GM15510 (cell line): ENCODE results near the gene INSYN2B.

ENCODE experiments used
- POLR2A ChIP-seq: IDR thresholded peaks from 3 replicates; pipeline ENCODE4 v1.6.1; 2011; ENCODE audit warnings: borderline replicate concordance; ENCODE audit not compliant: insufficient read length; ENCODE audit errors: extremely low read depth

Gene INSYN2B

DNA sequence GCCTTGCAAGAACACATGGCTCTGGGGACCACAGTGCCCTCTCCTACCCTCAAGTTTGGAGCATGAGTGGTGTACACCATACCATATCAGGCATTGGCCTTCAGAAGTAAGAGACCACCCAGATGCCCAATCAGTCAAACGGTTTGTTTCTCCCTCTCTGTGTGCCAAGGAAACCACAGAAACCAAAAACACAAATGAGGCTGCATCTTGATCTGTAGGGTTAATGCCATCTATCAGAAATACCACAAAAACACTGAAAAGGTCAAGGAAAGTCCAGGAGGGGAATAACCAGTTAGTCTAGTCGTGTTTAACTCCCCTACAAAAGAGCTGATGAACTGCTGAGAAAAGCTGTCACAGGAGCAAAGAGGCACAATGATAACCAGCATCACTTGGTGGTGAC, 78.4 kb downstream of the INSYN2B start:
- no peak for TF ChIP-seq POLR2A

- no peak for TF ChIP-seq POLR2A
Observed at GRCh38 chr5:169897481-169897880, 82.8 kb downstream of the INSYN2B start.

GRCh38 chr5:169895926-169896325, 84.4 kb downstream of the INSYN2B start:
- no peak for TF ChIP-seq POLR2A

- no peak for TF ChIP-seq POLR2A
Observed at GRCh38 chr5:169893571-169893970, 86.7 kb downstream of the INSYN2B start.

DNA sequence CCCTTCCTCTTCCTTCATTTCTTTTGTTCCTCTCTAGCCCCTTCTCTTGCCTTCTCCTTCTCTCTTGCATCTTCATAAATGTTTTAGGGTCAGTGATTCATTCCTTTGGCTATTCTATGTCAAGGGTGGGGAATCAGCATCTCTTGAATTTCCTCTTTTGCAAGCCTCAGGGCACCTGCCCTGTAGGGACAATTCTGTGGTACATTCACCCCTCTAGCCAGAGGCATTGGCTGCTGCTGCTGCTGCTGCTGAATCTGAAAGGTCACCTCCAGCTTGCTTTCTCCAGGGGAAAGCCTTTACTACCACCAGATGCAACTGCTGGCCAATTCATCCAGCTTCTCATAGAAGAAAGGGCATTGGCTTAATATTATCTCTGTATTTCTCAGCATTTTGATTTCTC, 87.3 kb downstream of the INSYN2B start:
- TF ChIP-seq POLR2A: no peak

- no peak for TF ChIP-seq POLR2A
Observed at GRCh38 chr5:169889572-169889971, 90.7 kb downstream of the INSYN2B start.

- no peak for TF ChIP-seq POLR2A
Observed at GRCh38 chr5:169886677-169887076, 93.6 kb downstream of the INSYN2B start.

GRCh38 chr5:169886033-169886432, 94.3 kb downstream of the INSYN2B start:
- no peak for TF ChIP-seq POLR2A

DNA sequence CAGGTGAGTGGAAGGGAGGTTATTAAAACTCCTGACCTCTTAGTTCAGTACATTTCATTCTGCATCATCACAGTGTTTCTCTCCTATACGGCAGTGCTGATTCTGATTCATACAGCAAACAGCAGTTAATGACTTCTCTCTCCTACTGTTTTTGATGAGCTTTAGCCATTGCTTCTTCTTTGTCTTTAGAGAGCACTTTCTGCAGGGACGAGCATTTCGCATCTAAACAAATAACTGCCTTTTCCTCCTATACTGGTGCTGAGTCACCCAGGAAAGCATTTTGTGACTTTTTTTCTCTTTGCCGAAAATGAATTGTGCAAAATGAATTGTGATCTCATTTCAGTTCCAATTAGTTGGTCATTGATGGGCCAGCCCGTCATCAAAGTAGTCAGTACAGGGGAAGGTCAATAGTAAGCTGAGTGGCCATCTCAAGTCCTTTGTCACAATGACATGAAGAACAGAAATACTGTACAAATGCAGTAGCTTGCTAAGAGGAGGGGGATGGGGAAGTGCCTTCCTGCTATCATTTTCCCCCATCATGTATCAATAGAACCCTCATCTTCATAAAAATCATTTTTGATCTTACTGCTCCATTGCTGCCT, 98.5 kb downstream of the INSYN2B start:
- TF ChIP-seq POLR2A: no peak

- no peak for TF ChIP-seq POLR2A
Observed at GRCh38 chr5:169880785-169881184, 99.5 kb downstream of the INSYN2B start.

- no peak for TF ChIP-seq POLR2A
Observed at GRCh38 chr5:169880012-169880663, 100.2 kb downstream of the INSYN2B start.

DNA sequence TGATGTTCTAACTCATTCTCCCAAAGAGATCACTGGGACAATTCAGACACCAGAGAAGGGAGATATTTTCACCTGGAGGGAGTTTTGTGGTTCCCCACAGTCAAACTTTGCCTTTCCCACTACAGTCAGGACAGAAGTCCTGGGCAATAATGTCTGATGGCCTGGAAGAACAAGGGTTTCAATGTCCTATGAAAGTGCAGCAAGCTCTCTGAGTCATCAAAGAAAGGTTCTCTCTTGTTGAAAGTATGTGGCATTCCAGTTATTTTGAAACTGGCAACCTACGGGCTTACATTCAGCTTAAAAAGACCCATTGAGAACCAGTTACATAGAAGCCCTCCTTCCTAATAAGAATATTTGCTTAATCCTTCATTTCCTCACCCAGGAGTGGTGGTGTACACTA, 103.9 kb downstream of the INSYN2B start:
- no peak for TF ChIP-seq POLR2A

GRCh38 chr5:169875731-169876130, 104.6 kb downstream of the INSYN2B start:
- TF ChIP-seq POLR2A: no peak

- TF ChIP-seq POLR2A: no peak
Observed at GRCh38 chr5:169875091-169875728, 105.1 kb downstream of the INSYN2B start.

DNA sequence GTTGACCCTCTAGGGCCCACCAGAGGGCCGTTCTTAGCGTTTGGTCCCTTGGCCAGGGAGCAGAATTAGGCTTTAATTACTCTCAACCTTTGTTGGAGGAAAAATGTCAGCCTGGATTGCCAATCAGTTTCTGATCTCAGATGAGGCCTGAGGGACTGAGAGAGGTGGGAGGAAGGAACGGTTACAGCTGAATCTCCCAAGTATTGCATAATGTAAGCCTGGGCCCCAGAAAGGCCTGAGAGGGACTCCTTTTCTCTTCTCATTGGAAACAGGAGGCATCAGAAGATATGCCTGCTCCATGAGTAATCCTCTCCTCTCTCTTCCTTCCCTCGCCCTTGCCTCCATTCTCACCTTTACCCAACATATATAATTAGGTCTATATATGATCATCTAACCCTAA, 105.7 kb downstream of the INSYN2B start:
- no peak for TF ChIP-seq POLR2A

- no peak for TF ChIP-seq POLR2A
Observed at GRCh38 chr5:169873642-169874041, 106.7 kb downstream of the INSYN2B start.
